K562 treated with DMSO at 1 percent for 48 hours (cell line): ENCODE measurements around the gene FPGS. TPM values are rescaled to one million over a fixed set of nuclear protein-coding genes. Genes with fewer than 3 reads are reported as not detected.

Experiments
- total RNA-seq: library from RNA; unstranded; fragments of 300-600 nt; gene quantifications from 2 replicates; pipeline ENCODE4 v1.2.3, GENCODE V29; 2022; ENCODE audit warnings: low replicate concordance; ENCODE audit errors: extremely low read depth

FPGS gene, protein sequence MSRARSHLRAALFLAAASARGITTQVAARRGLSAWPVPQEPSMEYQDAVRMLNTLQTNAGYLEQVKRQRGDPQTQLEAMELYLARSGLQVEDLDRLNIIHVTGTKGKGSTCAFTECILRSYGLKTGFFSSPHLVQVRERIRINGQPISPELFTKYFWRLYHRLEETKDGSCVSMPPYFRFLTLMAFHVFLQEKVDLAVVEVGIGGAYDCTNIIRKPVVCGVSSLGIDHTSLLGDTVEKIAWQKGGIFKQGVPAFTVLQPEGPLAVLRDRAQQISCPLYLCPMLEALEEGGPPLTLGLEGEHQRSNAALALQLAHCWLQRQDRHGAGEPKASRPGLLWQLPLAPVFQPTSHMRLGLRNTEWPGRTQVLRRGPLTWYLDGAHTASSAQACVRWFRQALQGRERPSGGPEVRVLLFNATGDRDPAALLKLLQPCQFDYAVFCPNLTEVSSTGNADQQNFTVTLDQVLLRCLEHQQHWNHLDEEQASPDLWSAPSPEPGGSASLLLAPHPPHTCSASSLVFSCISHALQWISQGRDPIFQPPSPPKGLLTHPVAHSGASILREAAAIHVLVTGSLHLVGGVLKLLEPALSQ
- not detected in 2 replicates for total RNA-seq

DNA sequence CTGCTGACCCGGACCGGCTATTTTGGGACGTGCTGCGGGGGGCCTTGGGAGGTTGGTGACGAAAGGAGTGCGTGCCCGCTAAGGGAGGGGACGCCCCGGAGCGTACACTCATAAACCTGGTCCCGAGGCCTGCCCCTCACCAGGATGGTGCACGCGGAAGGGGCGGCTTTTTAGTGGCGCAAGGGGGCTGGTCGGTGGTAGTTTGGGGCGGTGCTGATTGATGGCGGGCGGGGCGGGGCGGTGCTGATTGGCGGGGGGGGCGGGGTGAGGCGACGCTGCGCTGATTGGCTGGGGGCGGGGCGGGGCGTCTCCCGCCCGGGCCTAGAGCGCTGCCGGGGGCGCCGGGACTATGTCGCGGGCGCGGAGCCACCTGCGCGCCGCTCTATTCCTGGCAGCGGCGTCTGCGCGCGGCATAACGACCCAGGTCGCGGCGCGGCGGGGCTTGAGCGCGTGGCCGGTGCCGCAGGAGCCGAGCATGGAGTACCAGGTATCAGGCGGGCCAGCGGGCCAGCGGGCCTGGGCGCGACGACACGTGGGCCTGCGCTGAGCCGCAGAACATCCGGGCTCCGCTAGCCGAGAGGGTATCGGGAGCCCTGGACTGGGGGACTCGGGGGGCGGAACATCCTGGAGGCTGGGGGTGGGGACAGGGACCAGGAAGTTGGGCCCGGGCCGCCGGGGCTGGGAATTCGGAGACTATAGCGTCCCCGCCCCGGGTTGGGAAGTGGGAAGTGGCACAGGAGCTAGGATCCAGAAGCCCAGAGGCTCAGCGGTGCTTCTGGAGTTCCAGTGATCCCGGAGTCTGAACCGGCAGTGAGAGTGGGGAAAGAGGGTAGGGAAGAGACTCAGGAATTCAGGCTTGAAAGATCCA is at the start of gene FPGS:
Gene FPGS, plus strand, starts transcription at position 307 of the 868 bp plus-strand sequence. Its CDS starts 43 bp downstream, at position 350.

DNA sequence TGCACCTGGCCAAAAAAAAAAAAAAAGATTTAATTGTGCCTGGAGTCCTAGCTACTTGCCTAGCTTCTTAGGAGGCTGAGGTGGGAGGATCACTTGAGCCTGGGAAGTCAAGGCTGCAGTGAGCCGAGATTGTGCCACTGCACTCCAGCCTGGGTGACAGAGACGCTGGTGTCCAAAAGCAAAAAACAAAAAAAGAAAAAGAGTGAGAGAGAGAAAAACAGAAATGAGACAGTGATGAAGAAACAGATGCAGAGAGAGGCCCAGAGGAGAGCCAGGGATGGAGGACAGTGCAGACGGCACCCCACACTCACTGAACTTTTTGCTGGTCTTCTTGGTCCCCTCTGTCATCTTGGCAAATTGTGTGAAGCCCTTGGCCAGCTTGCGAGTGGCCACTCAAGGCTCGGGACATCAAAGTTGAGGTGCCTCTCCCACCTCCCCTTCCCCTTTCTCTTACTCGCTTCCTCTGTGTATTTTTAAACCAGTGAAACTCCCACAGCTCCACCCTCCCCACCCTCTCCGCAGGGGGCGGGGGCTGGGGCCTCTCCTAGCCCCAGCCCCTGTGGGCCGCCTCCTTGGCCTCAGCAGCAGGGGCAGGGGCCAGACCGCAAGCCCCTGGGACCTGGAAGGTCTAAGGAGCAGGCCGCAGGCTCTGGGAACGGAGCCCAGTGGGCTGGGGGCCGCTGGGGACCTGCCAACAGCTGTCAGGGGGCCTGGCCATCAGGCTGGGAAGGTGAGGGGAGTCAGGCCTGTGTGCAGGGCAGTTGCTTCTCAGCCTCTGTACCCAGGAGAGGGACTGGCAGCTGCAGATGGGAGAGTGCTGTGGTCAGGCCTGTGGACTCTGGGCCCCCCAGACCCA is 24.2 kb upstream of the FPGS start, which contains the start of gene SH2D3C:
Gene SH2D3C, minus strand, starts transcription at position 387 of the 856 bp plus-strand sequence. Its CDS starts 39 bp downstream, at position 348.

DNA sequence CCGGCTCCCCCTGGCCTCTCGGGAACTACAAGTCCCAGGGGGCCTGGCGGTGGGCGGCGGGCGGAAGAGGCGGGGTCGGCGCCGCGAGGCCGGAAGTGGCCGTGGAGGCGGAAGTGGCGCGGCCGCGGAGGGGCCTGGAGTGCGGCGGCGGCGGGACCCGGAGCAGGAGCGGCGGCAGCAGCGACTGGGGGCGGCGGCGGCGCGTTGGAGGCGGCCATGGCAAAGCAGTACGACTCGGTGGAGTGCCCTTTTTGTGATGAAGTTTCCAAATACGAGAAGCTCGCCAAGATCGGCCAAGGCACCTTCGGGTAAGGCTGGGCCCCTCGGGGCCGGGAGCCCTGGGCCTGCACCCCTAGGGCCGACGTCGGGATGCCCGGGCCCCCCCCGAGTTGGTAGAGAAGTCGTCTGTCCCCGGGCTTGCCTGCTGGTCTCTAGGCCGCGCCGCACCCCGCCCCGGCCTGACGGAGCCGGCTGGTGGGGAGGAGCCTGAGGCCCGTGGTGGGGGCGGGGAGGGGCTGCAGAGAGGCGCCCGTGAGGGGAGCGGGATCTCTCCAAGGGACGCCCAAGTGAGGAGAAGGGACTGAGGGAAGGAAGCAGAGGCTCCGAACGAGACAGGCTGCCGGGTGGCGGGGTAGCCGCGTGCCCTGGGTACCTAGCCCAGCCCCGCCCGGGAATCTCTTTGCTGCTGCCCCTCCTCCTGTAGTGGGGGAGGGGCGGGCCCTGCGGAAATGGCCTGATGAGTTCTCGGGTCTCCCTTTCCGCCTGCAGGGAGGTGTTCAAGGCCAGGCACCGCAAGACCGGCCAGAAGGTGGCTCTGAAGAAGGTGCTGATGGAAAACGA is 16.5 kb upstream of the FPGS start, which contains the start of gene CDK9:
Gene CDK9, plus strand, starts transcription at position 102 of the 840 bp plus-strand sequence. Its CDS starts 115 bp downstream, at position 217.

DNA sequence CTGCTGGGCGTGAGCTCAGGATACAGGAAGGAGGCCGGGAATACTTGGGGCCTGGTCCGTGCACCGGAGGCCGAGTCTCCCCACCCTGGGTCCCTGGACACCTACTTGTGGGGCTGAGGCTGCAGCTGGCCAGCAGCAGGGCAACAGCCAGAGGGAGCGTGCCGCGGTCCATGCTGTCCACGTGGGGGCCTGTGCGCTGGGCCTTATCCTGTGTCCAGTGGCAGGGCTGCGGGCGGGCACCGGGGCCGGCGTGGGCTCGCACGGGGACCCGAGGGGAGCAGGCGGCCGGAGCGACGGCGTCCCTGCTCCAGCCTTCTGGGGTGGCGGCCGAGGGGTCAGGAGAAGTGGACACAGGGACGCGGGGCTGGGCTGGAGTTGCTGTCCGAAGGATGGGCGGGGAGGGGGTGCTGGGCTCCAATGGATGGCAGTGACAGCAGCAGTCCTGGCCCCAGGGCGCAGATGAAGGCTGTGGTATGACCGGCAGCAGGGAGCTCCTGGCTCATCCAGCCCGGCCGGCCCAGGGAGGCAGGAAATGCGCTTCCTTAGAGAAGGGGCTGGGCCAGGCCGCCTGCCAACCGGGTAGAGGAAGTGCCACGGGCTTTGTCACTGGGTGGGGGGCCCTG is 51.6 kb downstream of the FPGS start, which contains the start of gene ENG:
Gene ENG, minus strand, starts transcription at position 475 of the 623 bp plus-strand sequence. Its CDS starts 303 bp downstream, at position 172.

Other genes starting within 250 kb of the FPGS start
- gene STXBP1, start 190.6 kb upstream of the FPGS start, total RNA-seq, result not detected in 2 replicates
- not detected in 2 replicates for gene CFAP157, start 95.9 kb upstream of the FPGS start, total RNA-seq
- gene PTRH1, start 87.2 kb upstream of the FPGS start, total RNA-seq, result not detected in 2 replicates
- not detected in 2 replicates for gene TTC16, start 86.8 kb upstream of the FPGS start, total RNA-seq
- not detected in 2 replicates for gene TOR2A, start 67.6 kb upstream of the FPGS start, total RNA-seq
- gene SH2D3C, start 24.2 kb upstream of the FPGS start, total RNA-seq, result not detected in 2 replicates
- not detected in 2 replicates for gene CDK9, start 16.8 kb upstream of the FPGS start, total RNA-seq
- gene ENG, start 51.8 kb downstream of the FPGS start, total RNA-seq, result not detected in 2 replicates
- gene AK1, start 74.8 kb downstream of the FPGS start, total RNA-seq, result not detected in 2 replicates
- gene ST6GALNAC6, start 96.7 kb downstream of the FPGS start, total RNA-seq, result not detected in 2 replicates
- gene ST6GALNAC4, start 114.2 kb downstream of the FPGS start, total RNA-seq, result not detected in 2 replicates
- gene PIP5KL1, start 127.9 kb downstream of the FPGS start, total RNA-seq, result not detected in 2 replicates
- not detected in 2 replicates for gene DPM2, start 135.0 kb downstream of the FPGS start, total RNA-seq
- gene EEIG1, start 178.1 kb downstream of the FPGS start, total RNA-seq, result not detected in 2 replicates